MV-4-11 (cell line): ENCODE measurements around the gene SQOR.

Source experiments
- DNase-seq: peaks from one replicate; lab custom pipeline; 2025; lab: John Stamatoyannopoulos, UW

SQOR gene

GRCh38 chr15:45631776-45632175 is 3.1 kb upstream of the SQOR start:
- DNase-seq, result no peak

GRCh38 chr15:45635191-45635638 is 386 bp downstream of the SQOR start:
- peak; percentile 53 for DNase-seq

GRCh38 chr15:45635763-45636292 is 999 bp downstream of the SQOR start:
- DNase-seq, result no peak

GRCh38 chr15:45637141-45637540 is 2.3 kb downstream of the SQOR start:
- DNase-seq, result peak; percentile 52

GRCh38 chr15:45637552-45638033 is 2.8 kb downstream of the SQOR start:
- DNase-seq, result peak; percentile 96

GRCh38 chr15:45640616-45641015 is 5.8 kb downstream of the SQOR start:
- DNase-seq, result no peak

- DNase-seq, result peak; percentile 91
These were observed 6.5 kb downstream of the SQOR start for GRCh38 chr15:45641374-45641781.

GRCh38 chr15:45641999-45642932 is 7.4 kb downstream of the SQOR start:
- DNase-seq, result peak; percentile 54

GRCh38 chr15:45644437-45644836 is 9.6 kb downstream of the SQOR start:
- no peak for DNase-seq

- peak; percentile 65 for DNase-seq
These were observed 10.5 kb downstream of the SQOR start for GRCh38 chr15:45645026-45645980.

- DNase-seq, result no peak
These were observed 11.4 kb downstream of the SQOR start for GRCh38 chr15:45646220-45646619.

- no peak for DNase-seq
These were observed 13.0 kb downstream of the SQOR start for GRCh38 chr15:45647828-45648227.

- no peak for DNase-seq
These were observed 13.8 kb downstream of the SQOR start for GRCh38 chr15:45648521-45649200.

GRCh38 chr15:45650007-45650406 is 15.2 kb downstream of the SQOR start:
- DNase-seq, result peak; percentile 90

- no peak for DNase-seq
These were observed 16.2 kb downstream of the SQOR start for GRCh38 chr15:45650889-45651525.

- DNase-seq, result peak; percentile 93
These were observed 19.0 kb downstream of the SQOR start for GRCh38 chr15:45653702-45654424.

GRCh38 chr15:45654749-45655148 is 19.9 kb downstream of the SQOR start:
- no peak for DNase-seq

- no peak for DNase-seq
These were observed 22.4 kb downstream of the SQOR start for GRCh38 chr15:45657254-45657653.

- no peak for DNase-seq
These were observed 23.1 kb downstream of the SQOR start for GRCh38 chr15:45657764-45658545.
